ENCODE results near the gene TNFRSF9. TPM values are rescaled to one million over a fixed set of nuclear protein-coding genes. Genes with fewer than 3 reads are reported as not detected.

The TNFRSF9 gene
- total RNA-seq, 1 experiment from 2014 or later = not detected

DNA sequence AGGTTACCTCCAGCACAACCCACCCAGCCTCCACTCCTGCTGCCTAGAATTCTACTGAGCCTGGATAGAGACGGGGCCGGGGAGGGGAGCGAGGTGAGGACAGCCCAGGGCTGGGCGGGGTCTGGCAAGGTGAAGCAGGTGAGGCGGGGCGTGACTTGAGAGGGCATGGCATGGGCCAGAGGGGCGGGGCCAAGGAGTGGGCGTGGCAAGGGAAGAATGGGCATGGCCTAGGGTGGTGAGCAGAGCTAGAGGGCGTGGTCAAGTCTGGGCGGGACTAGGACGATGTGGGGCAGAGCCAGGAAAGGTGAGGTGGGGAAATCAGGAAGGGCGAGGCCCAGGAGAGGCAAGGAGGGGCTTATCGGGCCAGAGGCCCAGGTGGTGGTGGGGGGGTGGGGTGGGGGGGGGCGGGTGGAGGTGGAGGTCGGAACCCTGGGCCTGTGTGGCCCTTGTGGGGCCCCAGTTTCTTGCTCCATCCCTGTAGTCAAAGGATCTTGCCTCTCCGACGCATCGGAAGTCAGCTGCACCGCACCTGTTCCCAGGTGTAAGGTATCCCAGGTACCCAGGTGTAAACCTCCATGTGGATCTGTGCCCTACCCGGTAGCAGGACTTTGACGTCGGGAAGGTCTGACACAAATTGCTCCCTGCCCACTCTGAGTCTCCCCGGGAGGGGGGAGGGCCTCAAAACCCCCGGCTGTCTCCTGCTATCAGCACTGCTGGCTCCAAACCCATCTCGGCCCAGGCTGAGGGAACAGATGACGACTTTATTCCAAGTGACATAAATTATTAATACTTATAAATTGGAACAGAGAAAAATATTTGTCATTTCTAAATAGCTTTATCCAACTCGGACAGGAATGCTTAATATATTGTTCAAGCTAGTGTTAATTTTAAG lies 54.9 kb downstream of the TNFRSF9 start:
- Histone ChIP-seq H3K36me3 (replicated peaks; ENCODE audit: control insufficient read depth, insufficient read depth, low read length) (no peaks in the 10 kb centered on the region), H3K27me3 (ENCODE audit: control insufficient read depth, insufficient read depth, low read length) (no peaks in the 10 kb centered on the region), H3K4me3 (ENCODE audit: insufficient read depth, low read depth, low read length) (peak overlapping the region; percentile 6; the same call in 1 of the 2 replicates)
- peak; percentile 97 for DNase-seq

- no peaks in the 10 kb centered on the region for H3K36me3 ChIP-seq (replicated peaks; ENCODE audit: control insufficient read depth, insufficient read depth, low read length)
- H3K27me3 ChIP-seq (ENCODE audit: control insufficient read depth, insufficient read depth, low read length) = no peaks in the 10 kb centered on the region
- no peak for DNase-seq
- H3K4me3 ChIP-seq (ENCODE audit: insufficient read depth, low read depth, low read length) = no peak overlapping the region
These were observed 55.9 kb downstream of the TNFRSF9 start for GRCh38 chr1:7884757-7885156.

DNA sequence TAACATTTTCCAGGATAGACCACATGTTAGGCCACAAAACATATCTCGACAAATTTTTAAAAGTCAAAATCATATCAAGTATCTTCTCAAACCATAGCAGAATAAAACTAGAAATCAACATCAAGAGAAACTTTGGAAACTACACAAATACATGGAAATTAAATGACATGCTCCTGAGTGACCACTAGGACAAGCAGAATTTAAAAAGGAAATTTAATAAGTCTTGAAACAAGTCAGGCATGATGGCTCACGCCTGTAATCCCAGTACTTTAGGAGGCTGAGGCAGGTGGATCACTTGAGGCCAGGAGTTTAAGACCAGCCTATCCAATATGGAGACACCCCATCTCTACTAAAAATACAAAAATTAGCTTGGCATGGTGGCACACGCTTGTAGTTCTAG lies 61.4 kb downstream of the TNFRSF9 start:
- Histone ChIP-seq H3K4me3 (ENCODE audit: insufficient read depth, low read depth, low read length) (no peak overlapping the region), H3K36me3 (replicated peaks; ENCODE audit: control insufficient read depth, insufficient read depth, low read length) (no peaks in the 10 kb centered on the region), H3K27me3 (ENCODE audit: control insufficient read depth, insufficient read depth, low read length) (no peaks in the 10 kb centered on the region)
- no peak for DNase-seq

GRCh38 chr1:7878027-7878426 lies 62.6 kb downstream of the TNFRSF9 start:
- Histone ChIP-seq H3K4me3 (ENCODE audit: insufficient read depth, low read depth, low read length) (no peak overlapping the region), H3K27me3 (ENCODE audit: control insufficient read depth, insufficient read depth, low read length) (no peaks in the 10 kb centered on the region), H3K36me3 (replicated peaks; ENCODE audit: control insufficient read depth, insufficient read depth, low read length) (no peaks in the 10 kb centered on the region)
- DNase-seq = no peak

DNA sequence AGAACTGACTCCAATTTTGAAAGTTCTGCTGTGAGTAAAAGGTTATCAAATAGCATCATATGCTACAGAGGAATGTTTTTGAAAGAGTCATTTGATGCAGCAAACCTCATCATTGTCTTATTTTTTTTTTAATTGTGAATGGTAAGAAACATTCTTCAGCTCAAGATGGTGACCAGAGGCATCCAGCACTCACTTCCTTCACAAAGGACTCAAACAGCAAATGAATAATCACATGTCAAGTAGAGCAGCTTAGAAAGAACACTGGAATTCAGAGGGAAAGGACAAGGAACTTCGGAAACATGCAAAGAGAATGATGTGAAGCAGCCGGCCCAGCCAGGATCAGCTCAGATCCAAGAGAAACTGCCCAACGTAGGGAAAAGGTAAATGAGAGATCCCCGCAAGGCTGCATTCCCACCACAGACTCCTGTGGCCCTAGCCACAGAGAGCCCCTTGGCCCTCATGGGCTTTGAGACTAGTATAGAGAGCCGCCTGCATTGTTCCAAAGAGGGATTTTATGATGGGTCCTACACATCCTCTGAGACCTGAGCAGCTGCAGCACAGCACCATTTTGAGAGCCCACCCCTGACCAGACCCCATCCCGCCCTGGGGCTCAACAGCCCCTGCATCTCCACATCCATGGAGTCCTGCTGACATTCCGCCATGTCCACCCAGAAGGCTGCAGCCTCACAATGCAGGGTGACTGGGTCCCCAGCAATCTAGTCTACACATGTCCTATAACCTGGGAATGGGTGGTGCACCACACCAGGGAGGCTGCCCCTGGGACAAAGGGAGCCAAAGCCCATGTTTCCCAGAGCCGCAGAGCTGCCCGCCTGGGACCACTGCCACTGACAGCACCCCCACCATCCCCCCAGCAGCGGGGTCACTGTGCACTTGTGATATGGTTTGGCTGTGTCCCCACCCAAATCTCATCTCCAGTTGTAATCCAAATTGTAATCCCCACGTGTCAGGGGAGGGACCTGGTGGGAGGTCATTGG lies 66.5 kb downstream of the TNFRSF9 start:
- no peaks in the 10 kb centered on the region for H3K27me3 ChIP-seq (ENCODE audit: control insufficient read depth, insufficient read depth, low read length)
- no peaks in the 10 kb centered on the region for H3K36me3 ChIP-seq (replicated peaks; ENCODE audit: control insufficient read depth, insufficient read depth, low read length)
- no peak for DNase-seq
- no peak overlapping the region for H3K4me3 ChIP-seq (ENCODE audit: insufficient read depth, low read depth, low read length)

DNA sequence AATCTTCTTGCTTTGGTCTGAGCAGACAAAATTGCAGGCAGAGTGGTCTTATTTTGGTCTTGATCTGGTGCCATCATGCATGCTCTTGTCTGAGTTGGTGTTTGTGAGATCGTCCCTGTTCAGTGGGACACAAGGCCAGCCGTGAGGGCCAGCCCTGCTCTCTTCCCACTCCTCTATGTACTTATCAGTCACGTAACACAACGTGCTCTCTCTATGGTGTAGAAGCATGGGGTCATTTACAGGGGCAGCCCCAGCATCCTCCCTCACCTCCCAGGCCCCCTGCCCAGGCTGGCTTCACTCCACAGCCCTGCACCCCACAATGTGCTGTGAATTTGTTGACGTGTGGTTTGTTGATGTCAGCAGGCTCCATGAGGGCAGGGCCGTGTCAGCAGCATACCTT lies 69.5 kb downstream of the TNFRSF9 start:
- Histone ChIP-seq H3K4me3 (ENCODE audit: insufficient read depth, low read depth, low read length) (no peak overlapping the region), H3K36me3 (replicated peaks; ENCODE audit: control insufficient read depth, insufficient read depth, low read length) (no peaks in the 10 kb centered on the region), H3K27me3 (ENCODE audit: control insufficient read depth, insufficient read depth, low read length) (no peaks in the 10 kb centered on the region)
- no peak for DNase-seq

DNA sequence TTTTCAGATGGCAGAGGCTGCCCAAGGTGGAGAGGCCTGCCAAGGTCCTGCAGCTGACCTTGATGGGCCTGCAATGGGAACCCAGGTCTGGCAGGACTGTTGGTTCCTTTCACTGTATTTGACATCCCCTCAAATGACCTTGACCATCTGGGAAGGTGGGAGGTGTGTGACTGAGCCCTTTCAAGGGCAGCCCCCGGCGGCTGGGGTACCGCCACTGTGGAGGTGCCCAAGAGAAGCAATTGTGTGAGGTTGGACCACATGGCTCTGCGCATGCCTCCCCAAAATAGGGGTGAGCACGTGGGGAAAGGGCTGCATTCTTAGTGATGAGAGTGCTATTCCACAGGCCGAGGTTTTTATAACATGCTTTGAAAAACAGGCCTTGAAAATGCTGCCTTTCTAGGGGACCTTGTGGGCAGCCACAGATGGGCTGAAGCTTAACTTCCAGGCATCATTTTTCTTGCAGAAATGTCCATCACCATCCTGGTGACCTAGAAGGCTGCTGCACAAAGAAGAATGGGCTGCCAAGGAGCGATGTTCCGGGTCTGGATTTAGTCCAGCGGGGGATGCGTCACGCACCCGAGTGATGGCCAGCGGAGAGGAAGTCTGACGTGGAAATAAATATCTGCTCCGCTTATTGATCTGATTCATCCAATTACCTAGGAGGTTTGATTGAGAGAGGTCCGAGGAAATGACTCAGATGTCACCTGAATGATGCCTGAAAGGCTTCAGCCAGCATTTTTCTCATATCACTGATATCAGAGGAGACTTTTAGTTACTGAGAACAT lies 71.3 kb downstream of the TNFRSF9 start:
- H3K36me3 ChIP-seq (replicated peaks; ENCODE audit: control insufficient read depth, insufficient read depth, low read length) = no peaks in the 10 kb centered on the region
- no peak for DNase-seq

DNA sequence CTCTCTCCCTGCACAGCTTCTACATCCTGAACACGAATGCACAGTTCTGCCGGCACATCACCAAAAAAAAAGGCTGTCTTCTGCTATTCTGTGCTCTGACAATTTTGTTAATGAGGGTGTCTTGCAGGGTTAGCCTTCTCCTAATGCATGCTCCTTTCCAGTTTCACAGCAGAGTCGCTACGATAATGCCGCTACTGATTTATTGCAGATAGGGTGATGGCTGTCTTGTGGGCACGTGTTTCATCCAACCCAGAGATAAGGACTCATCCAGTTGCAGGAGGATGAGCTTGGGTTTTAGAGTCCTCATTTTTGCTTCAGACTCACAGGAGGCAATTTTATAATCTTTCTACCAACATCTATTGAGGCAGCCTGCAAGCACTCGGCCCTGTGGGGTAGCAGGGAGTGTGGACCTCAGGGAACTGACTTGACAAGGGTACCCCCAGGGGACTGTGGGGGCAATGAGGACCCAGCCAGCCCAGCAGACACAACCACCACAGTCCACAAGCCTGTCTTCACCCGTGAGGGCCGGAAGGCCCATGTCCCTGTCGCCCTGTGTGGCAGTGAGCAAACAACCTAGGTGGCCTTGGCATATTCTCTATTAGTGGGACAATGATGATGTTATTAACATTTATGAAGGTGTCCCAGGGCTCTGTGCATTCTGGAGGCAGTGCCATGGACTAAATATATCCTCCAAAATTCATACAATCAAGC lies 72.4 kb downstream of the TNFRSF9 start:
- Histone ChIP-seq H3K27me3 (ENCODE audit: control insufficient read depth, insufficient read depth, low read length) (no peaks in the 10 kb centered on the region), H3K4me3 (ENCODE audit: insufficient read depth, low read depth, low read length) (no peak overlapping the region), H3K36me3 (replicated peaks; ENCODE audit: control insufficient read depth, insufficient read depth, low read length) (no peaks in the 10 kb centered on the region)
- no peak for DNase-seq

More for the DNA sequence above, 71.3 kb downstream of the TNFRSF9 start:
- H3K4me3 ChIP-seq (ENCODE audit: insufficient read depth, low read depth, low read length) = no peak overlapping the region
- H3K27me3 ChIP-seq (ENCODE audit: control insufficient read depth, insufficient read depth, low read length) = no peaks in the 10 kb centered on the region

DNA sequence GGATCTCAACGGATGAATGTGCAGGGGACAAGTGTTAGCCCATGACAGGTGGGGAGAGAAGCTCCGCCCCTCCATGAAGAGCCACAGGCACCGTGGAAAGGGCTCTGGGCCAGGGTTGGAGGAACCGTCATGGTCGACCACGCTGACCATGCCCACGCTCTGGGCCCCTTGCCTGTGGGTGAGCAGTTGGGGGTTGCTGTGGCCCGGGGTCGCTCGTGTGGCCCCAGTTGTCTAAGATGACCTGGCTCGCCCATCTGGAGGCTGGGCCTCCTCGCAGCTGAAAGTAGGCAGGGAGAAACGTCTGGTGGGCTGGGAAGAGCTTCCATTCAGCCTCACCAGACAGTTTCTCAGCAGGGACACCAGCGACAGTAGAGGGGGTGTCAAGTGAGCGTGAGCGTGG lies 74.7 kb downstream of the TNFRSF9 start:
- H3K27me3 ChIP-seq (ENCODE audit: control insufficient read depth, insufficient read depth, low read length) = no peaks in the 10 kb centered on the region
- H3K4me3 ChIP-seq (ENCODE audit: insufficient read depth, low read depth, low read length) = no peak overlapping the region
- DNase-seq = no peak
- no peaks in the 10 kb centered on the region for H3K36me3 ChIP-seq (replicated peaks; ENCODE audit: control insufficient read depth, insufficient read depth, low read length)

Other genes starting within 250 kb of the TNFRSF9 start
- gene VAMP3, start 169.5 kb downstream of the TNFRSF9 start, total RNA-seq (2014; rRNA removed; shearing (Covaris generic)) = 69.0 and 78.4 TPM in 2 replicates
- 1.2 and 2.8 TPM in 2 replicates for gene PER3, start 156.5 kb downstream of the TNFRSF9 start, total RNA-seq (2014; rRNA removed; shearing (Covaris generic))
- 0.35 and 1.3 TPM in 2 replicates for gene UTS2, start 87.8 kb downstream of the TNFRSF9 start, total RNA-seq (2014; rRNA removed; shearing (Covaris generic))
- gene PARK7, start 20.9 kb upstream of the TNFRSF9 start, total RNA-seq (2014; rRNA removed; shearing (Covaris generic)) = 298 and 323 TPM in 2 replicates
- 37.3 and 42.6 TPM in 2 replicates for gene ERRFI1, start 85.5 kb upstream of the TNFRSF9 start, total RNA-seq (2014; rRNA removed; shearing (Covaris generic))